Smooth muscle cell of the pulmonary artery (primary cell): ENCODE results near the gene HLA-B. TPM values are rescaled to one million over a fixed set of nuclear protein-coding genes. Genes with fewer than 3 reads are reported as not detected.

Experiments
- total RNA-seq: library from RNA; depleted of rRNA; stranded (reverse); fragments of >200 nt; gene quantifications from 2 replicates; pipeline ENCODE4 v1.2.3, GENCODE V29; 2014

Gene HLA-B
- total RNA-seq, result 299 and 693 TPM in 2 replicates

GRCh38 chr6:31356946-31357466 is at the start of gene HLA-B:
Gene HLA-B, minus strand, starts transcription at chr6:31357179. Its CDS starts 21 bp downstream, at chr6:31357158.

GRCh38 chr6:31403283-31404060 is 46.5 kb upstream of the HLA-B start, which contains the start of gene MICA:
Gene MICA, plus strand, starts transcription at chr6:31403595. Its CDS starts 38 bp downstream, at chr6:31403633.

Other genes starting within 250 kb of the HLA-B start
- gene C6orf15, start 244.6 kb downstream of the HLA-B start, total RNA-seq, result not detected in 2 replicates
- 2.0 and 3.6 TPM in 2 replicates for gene PSORS1C1, start 242.4 kb downstream of the HLA-B start, total RNA-seq
- gene CDSN, start 236.7 kb downstream of the HLA-B start, total RNA-seq, result not detected in 2 replicates
- gene PSORS1C2, start 218.1 kb downstream of the HLA-B start, total RNA-seq, result not detected in 2 replicates
- gene CCHCR1, start 199.4 kb downstream of the HLA-B start, total RNA-seq, result 13.7 and 14.9 TPM in 2 replicates
- 5.4 and 7.9 TPM in 2 replicates for gene TCF19, start 198.6 kb downstream of the HLA-B start, total RNA-seq
- 0.66 and 1.3 TPM in 2 replicates for gene POU5F1, start 186.5 kb downstream of the HLA-B start, total RNA-seq
- 210 and 957 TPM in 2 replicates for gene HLA-C, start 85.1 kb downstream of the HLA-B start, total RNA-seq
- gene MICA, start 46.4 kb upstream of the HLA-B start, total RNA-seq, result 45.9 and 164 TPM in 2 replicates
- 14.8 and 15.8 TPM in 2 replicates for gene MICB, start 141.0 kb upstream of the HLA-B start, total RNA-seq
- gene MCCD1, start 171.8 kb upstream of the HLA-B start, total RNA-seq, result not detected in 2 replicates
- 221 and 228 TPM in 2 replicates for gene DDX39B, start 184.8 kb upstream of the HLA-B start, total RNA-seq
- gene ATP6V1G2, start 189.4 kb upstream of the HLA-B start, total RNA-seq, result 1.5 and 4.3 TPM in 2 replicates
- gene NFKBIL1, start 190.4 kb upstream of the HLA-B start, total RNA-seq, result 22.7 and 27.5 TPM in 2 replicates
- not detected in 2 replicates for gene LTA, start 215.1 kb upstream of the HLA-B start, total RNA-seq
- not detected in 2 replicates for gene TNF, start 218.4 kb upstream of the HLA-B start, total RNA-seq
- not detected in 2 replicates for gene LTB, start 225.2 kb upstream of the HLA-B start, total RNA-seq
- gene LST1, start 229.1 kb upstream of the HLA-B start, total RNA-seq, result 0.23 TPM in 1 of 2 replicates, not detected in the other
- not detected in 2 replicates for gene NCR3, start 235.8 kb upstream of the HLA-B start, total RNA-seq